Neural crest cell (in vitro differentiated cells): ENCODE data around the gene ATXN7. TPM values are rescaled to one million over a fixed set of nuclear protein-coding genes. Genes with fewer than 3 reads are reported as not detected.

Experiments used
- DNase-seq: peaks from one replicate; pipeline ENCODE4 v3.0.0; 2021; ENCODE audit warnings: low read depth, mixed read lengths, low spot score
- H3K27ac Mint-ChIP-seq: one replicate; pipeline ENCODE4 v1.8.0; 2021; ENCODE audit warnings: mild to moderate bottlenecking, mixed read lengths; ENCODE audit not compliant: unreplicated experiment
- H3K27me3 Mint-ChIP-seq: 2 replicates; pipeline ENCODE4 v1.8.0; 2021; ENCODE audit warnings: low read depth, mild to moderate bottlenecking, mixed read lengths
- H3K36me3 Mint-ChIP-seq: 2 replicates; pipeline ENCODE4 v1.8.0; 2021; ENCODE audit warnings: low read depth, mild to moderate bottlenecking, mixed read lengths
- H3K4me1 Mint-ChIP-seq: 2 replicates; pipeline ENCODE4 v1.8.0; 2021; ENCODE audit warnings: mixed read lengths
- H3K4me3 Mint-ChIP-seq: one replicate; pipeline ENCODE4 v1.8.0; 2021; ENCODE audit warnings: mild to moderate bottlenecking, mixed read lengths
- H3K9me3 Mint-ChIP-seq: 2 replicates; pipeline ENCODE4 v1.8.0; 2021; ENCODE audit warnings: mixed read lengths
- total RNA-seq: library from RNA; stranded (reverse); gene quantifications from 2 replicates; pipeline ENCODE4 v1.2.1, GENCODE V29; 2021
- TF ChIP-seq, protein P1 (sequence below): fragments of 200-600 bp; sonication (generic); conservative IDR thresholded peaks from 2 replicates; pipeline ENCODE4 v1.5.0; 2021; ENCODE audit warnings: antibody characterized with exemption, mild to moderate bottlenecking

The ATXN7 gene
- total RNA-seq, 1 donor from 2014 or later = 21.7 TPM

DNA sequence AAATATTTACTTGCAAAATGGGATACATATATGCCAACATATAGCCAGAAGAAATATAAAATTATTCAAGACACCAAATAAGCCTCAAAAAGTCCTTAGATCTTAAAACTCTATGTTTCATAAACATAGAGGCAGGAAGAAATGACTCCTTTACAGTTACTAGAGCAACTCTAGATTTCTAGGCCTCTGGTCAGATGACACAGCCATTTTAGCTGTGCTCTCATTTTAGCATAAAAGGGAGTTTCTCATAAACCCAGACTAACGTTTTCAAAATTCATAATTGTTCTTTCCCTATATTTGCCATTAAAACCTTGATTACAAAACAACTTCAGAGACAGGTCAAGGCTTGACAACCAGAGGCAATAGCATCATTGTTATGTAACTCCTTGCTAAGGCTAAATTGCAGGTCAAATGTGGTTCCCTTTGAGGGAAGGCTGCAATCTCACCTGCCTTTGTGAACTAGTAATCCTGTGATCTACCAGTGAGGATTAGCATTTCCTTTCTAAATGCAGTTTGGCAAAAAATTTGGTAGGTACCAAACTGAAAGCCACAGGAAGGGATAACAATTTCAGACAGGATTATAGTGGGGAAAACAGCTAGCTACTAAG lies 8.2 kb upstream of the ATXN7 start:
- Mint-ChIP-seq H3K27ac (no peak overlapping the region), H3K36me3 (no peaks in the 10 kb centered on the region), H3K4me1 (no peaks in the 10 kb centered on the region), H3K4me3 (no peak overlapping the region), H3K27me3 (no peaks in the 10 kb centered on the region), H3K9me3 (no peaks in the 10 kb centered on the region)
- TF ChIP-seq, protein P1, sequence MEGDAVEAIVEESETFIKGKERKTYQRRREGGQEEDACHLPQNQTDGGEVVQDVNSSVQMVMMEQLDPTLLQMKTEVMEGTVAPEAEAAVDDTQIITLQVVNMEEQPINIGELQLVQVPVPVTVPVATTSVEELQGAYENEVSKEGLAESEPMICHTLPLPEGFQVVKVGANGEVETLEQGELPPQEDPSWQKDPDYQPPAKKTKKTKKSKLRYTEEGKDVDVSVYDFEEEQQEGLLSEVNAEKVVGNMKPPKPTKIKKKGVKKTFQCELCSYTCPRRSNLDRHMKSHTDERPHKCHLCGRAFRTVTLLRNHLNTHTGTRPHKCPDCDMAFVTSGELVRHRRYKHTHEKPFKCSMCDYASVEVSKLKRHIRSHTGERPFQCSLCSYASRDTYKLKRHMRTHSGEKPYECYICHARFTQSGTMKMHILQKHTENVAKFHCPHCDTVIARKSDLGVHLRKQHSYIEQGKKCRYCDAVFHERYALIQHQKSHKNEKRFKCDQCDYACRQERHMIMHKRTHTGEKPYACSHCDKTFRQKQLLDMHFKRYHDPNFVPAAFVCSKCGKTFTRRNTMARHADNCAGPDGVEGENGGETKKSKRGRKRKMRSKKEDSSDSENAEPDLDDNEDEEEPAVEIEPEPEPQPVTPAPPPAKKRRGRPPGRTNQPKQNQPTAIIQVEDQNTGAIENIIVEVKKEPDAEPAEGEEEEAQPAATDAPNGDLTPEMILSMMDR = no peak
- DNase-seq = no peak

DNA sequence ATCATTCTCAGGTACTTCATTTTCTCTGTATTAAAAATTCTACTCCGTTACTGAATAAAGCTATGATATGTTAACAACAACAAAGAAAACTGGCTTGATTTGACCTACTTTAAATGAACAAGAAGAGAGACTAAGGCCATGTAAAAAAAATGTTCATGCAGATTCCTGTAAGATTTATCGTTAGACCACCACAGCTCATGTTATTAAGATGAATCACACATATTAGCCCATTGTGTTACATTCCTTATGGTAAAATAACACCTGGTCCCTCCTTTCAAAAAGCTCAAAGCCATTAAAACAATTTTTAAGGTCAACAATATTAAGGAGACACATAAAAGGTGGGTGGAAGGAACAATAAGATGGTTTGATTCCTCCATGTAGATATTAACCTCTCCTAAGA lies 6.4 kb upstream of the ATXN7 start:
- Mint-ChIP-seq H3K36me3 (no peaks in the 10 kb centered on the region), H3K27ac (no peak overlapping the region), H3K4me1 (peaks cover 9% of the 10 kb centered on the region), H3K4me3 (no peak overlapping the region), H3K27me3 (no peaks in the 10 kb centered on the region), H3K9me3 (no peaks in the 10 kb centered on the region)
- TF ChIP-seq, protein P1 = no peak
- DNase-seq = no peak

DNA sequence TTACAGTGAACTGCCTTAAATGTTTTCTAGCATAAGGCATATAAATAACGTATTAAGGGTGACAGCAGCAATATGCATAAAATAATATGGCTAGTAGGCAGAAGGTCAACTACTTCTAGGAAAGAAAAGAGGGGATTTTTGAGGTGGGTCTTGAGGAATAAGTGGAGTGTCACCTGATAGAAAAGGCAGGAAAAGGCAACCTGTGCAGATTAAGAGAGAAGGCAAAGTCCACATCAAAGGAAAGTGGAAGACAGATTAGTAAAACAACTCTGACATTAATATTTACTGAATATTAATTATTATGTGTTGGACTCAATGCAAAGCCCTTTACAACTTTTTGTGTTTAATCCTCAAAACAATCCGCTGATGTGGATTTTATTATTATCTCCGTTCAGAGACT lies 2.9 kb upstream of the ATXN7 start:
- no peak for DNase-seq
- H3K4me1 Mint-ChIP-seq = peaks cover 28% of the 10 kb centered on the region
- H3K4me3 Mint-ChIP-seq = peak overlapping the region; percentile 66
- H3K9me3 Mint-ChIP-seq = no peaks in the 10 kb centered on the region
- TF ChIP-seq, protein P1 = no peak
- no peaks in the 10 kb centered on the region for H3K36me3 Mint-ChIP-seq
- no peak overlapping the region for H3K27ac Mint-ChIP-seq
- no peaks in the 10 kb centered on the region for H3K27me3 Mint-ChIP-seq

DNA sequence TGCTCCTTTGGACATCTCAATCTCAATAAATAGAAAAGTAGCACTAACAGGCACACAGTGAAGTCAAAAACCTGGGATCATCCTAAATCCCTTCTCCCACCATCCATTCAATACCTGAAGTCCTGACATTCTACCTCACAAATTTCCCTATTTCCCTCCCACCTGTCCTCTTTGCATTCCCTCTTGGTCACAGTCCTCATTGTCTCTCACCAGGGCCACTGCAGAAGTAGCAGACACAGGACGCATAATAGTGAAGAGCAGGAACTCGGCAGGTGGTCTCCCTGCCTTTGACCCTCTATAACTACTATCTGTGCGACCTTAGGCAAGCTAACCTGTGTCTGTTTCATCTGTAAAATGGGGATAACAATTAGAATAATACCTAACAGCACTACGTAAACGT lies 2.4 kb upstream of the ATXN7 start:
- Mint-ChIP-seq H3K27me3 (no peaks in the 10 kb centered on the region), H3K27ac (no peak overlapping the region), H3K4me1 (peaks cover 28% of the 10 kb centered on the region), H3K36me3 (no peaks in the 10 kb centered on the region), H3K9me3 (no peaks in the 10 kb centered on the region), H3K4me3 (peak overlapping the region; percentile 36)
- TF ChIP-seq, protein P1 = no peak
- no peak for DNase-seq

DNA sequence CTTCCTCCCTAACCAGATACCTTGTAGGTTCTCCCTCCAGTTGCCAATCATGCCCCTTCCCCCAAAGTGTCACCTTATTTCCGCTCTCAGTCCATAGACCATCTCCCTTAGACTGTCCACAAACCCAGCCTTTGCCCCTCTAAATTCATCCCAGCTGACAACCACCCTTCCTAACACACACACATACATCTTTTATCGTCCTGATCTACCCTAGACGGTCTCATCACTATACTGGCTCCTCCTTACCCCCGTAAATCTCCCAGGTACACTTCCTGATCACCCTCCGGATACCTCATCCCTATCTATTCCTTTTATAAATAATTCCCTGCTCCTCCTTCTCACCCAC lies 890 bp upstream of the ATXN7 start:
- DNase-seq = no peak
- peaks cover 2% of the 10 kb centered on the region for H3K36me3 Mint-ChIP-seq

More for the DNA sequence above, 890 bp upstream of the ATXN7 start:
- H3K27ac Mint-ChIP-seq = peak overlapping the region; percentile 97
- H3K4me1 Mint-ChIP-seq = peaks cover 32% of the 10 kb centered on the region
- peak overlapping the region; percentile 96 for H3K4me3 Mint-ChIP-seq
- TF ChIP-seq, protein P1 = no peak
- H3K27me3 Mint-ChIP-seq = no peaks in the 10 kb centered on the region
- H3K9me3 Mint-ChIP-seq = no peaks in the 10 kb centered on the region
